ENCODE measurements around the gene NREP. TPM values are rescaled to one million over a fixed set of nuclear protein-coding genes. Genes with fewer than 3 reads are reported as not detected.

Gene NREP
- total RNA-seq, 1 donor from 2014 or later = 179 TPM

- H3K9ac ChIP-seq (ENCODE audit: low read depth in 1 of 3, low read length in 3 of 3) = no peak overlapping the region
- H3K4me1 ChIP-seq (ENCODE audit: control insufficient read depth in 3 of 3, insufficient read depth in 3 of 3, low read length in 3 of 3) = peaks cover 43 to 57% (median 49%) of the 10 kb centered on the region in 3 donors
- no peak overlapping the region for H3K4me3 ChIP-seq (ENCODE audit: low read length in 3 of 3)
- no peaks in the 10 kb centered on the region for H3K27me3 ChIP-seq (ENCODE audit: control insufficient read depth in 3 of 3, insufficient read depth in 3 of 3, low read length in 3 of 3)
- no peaks in the 10 kb centered on the region for H3K9me3 ChIP-seq (ENCODE audit: control insufficient read depth in 3 of 3, low read length in 3 of 3)
- H3K36me3 ChIP-seq (ENCODE audit: control insufficient read depth in 3 of 3, insufficient read depth in 3 of 3, low read length in 3 of 3) = no peaks in the 10 kb centered on the region
- H3K27ac ChIP-seq (ENCODE audit: low read depth, low read length) = no peak overlapping the region
Observed at GRCh38 chr5:111741278-111741677, 15.7 kb downstream of the NREP start.

- Histone ChIP-seq H3K27ac (ENCODE audit: low read depth, low read length) (no peak overlapping the region), H3K9ac (ENCODE audit: low read depth in 1 of 3, low read length in 3 of 3) (no peak overlapping the region), H3K36me3 (ENCODE audit: control insufficient read depth in 3 of 3, insufficient read depth in 3 of 3, low read length in 3 of 3) (no peaks in the 10 kb centered on the region), H3K4me1 (ENCODE audit: control insufficient read depth in 3 of 3, insufficient read depth in 3 of 3, low read length in 3 of 3) (peaks cover 49 to 66% (median 56%) of the 10 kb centered on the region in 3 donors), H3K9me3 (ENCODE audit: control insufficient read depth in 3 of 3, low read length in 3 of 3) (no peaks in the 10 kb centered on the region), H3K27me3 (ENCODE audit: control insufficient read depth in 3 of 3, insufficient read depth in 3 of 3, low read length in 3 of 3) (no peaks in the 10 kb centered on the region), H3K4me3 (ENCODE audit: low read length in 3 of 3) (no peak overlapping the region)
Observed at GRCh38 chr5:111739416-111739815, 17.6 kb downstream of the NREP start.

- Histone ChIP-seq H3K36me3 (ENCODE audit: control insufficient read depth in 3 of 3, insufficient read depth in 3 of 3, low read length in 3 of 3) (peaks cover 0 to 10% (median 6%) of the 10 kb centered on the region in 3 donors), H3K27ac (ENCODE audit: low read depth, low read length) (peak overlapping the region; percentile 9), H3K4me3 (ENCODE audit: low read length in 3 of 3) (no peak overlapping the region), H3K4me1 (ENCODE audit: control insufficient read depth in 3 of 3, insufficient read depth in 3 of 3, low read length in 3 of 3) (peaks cover 44 to 61% (median 56%) of the 10 kb centered on the region in 3 donors), H3K9me3 (ENCODE audit: control insufficient read depth in 3 of 3, low read length in 3 of 3) (no peaks in the 10 kb centered on the region), H3K9ac (ENCODE audit: low read depth in 1 of 3, low read length in 3 of 3) (no peak overlapping the region), H3K27me3 (ENCODE audit: control insufficient read depth in 3 of 3, insufficient read depth in 3 of 3, low read length in 3 of 3) (no peaks in the 10 kb centered on the region)
Observed at GRCh38 chr5:111738118-111738517, 18.9 kb downstream of the NREP start.

GRCh38 chr5:111737716-111738115, 19.3 kb downstream of the NREP start:
- Histone ChIP-seq H3K9me3 (ENCODE audit: control insufficient read depth in 3 of 3, low read length in 3 of 3) (no peaks in the 10 kb centered on the region), H3K27ac (ENCODE audit: low read depth, low read length) (peak overlapping the region; percentile 9), H3K36me3 (ENCODE audit: control insufficient read depth in 3 of 3, insufficient read depth in 3 of 3, low read length in 3 of 3) (peaks cover 0 to 12% (median 6%) of the 10 kb centered on the region in 3 donors), H3K4me3 (ENCODE audit: low read length in 3 of 3) (no peak overlapping the region), H3K27me3 (ENCODE audit: control insufficient read depth in 3 of 3, insufficient read depth in 3 of 3, low read length in 3 of 3) (no peaks in the 10 kb centered on the region), H3K9ac (ENCODE audit: low read depth in 1 of 3, low read length in 3 of 3) (no peak overlapping the region), H3K4me1 (ENCODE audit: control insufficient read depth in 3 of 3, insufficient read depth in 3 of 3, low read length in 3 of 3) (peaks cover 40 to 58% (median 54%) of the 10 kb centered on the region in 3 donors)

- no peaks in the 10 kb centered on the region for H3K27me3 ChIP-seq (ENCODE audit: control insufficient read depth in 3 of 3, insufficient read depth in 3 of 3, low read length in 3 of 3)
- peak overlapping the region; percentile 56 for H3K27ac ChIP-seq (ENCODE audit: low read depth, low read length)
- H3K9me3 ChIP-seq (ENCODE audit: control insufficient read depth in 3 of 3, low read length in 3 of 3) = no peaks in the 10 kb centered on the region
- H3K4me1 ChIP-seq (ENCODE audit: control insufficient read depth in 3 of 3, insufficient read depth in 3 of 3, low read length in 3 of 3) = peaks cover 29 to 45% (median 38%) of the 10 kb centered on the region in 3 donors
- no peak overlapping the region for H3K9ac ChIP-seq (ENCODE audit: low read depth in 1 of 3, low read length in 3 of 3)
- H3K36me3 ChIP-seq (ENCODE audit: control insufficient read depth in 3 of 3, insufficient read depth in 3 of 3, low read length in 3 of 3) = peaks cover 0 to 19% (median 14%) of the 10 kb centered on the region in 3 donors
- peak overlapping the region in 1 of 3 donors; percentile 11 for H3K4me3 ChIP-seq (ENCODE audit: low read length in 3 of 3)
Observed at GRCh38 chr5:111735583-111736270, 21.3 kb downstream of the NREP start.

- H3K4me1 ChIP-seq (ENCODE audit: control insufficient read depth in 3 of 3, insufficient read depth in 3 of 3, low read length in 3 of 3) = peaks cover 29 to 45% (median 38%) of the 10 kb centered on the region in 3 donors
Observed at GRCh38 chr5:111734597-111734996, 22.4 kb downstream of the NREP start.

GRCh38 chr5:111734013-111734412, 23.0 kb downstream of the NREP start:
- Histone ChIP-seq H3K4me3 (ENCODE audit: low read length in 3 of 3) (no peak overlapping the region), H3K27me3 (ENCODE audit: control insufficient read depth in 3 of 3, insufficient read depth in 3 of 3, low read length in 3 of 3) (no peaks in the 10 kb centered on the region), H3K9ac (ENCODE audit: low read depth in 1 of 3, low read length in 3 of 3) (no peak overlapping the region), H3K4me1 (ENCODE audit: control insufficient read depth in 3 of 3, insufficient read depth in 3 of 3, low read length in 3 of 3) (peaks cover 24 to 40% (median 33%) of the 10 kb centered on the region in 3 donors), H3K27ac (ENCODE audit: low read depth, low read length) (no peak overlapping the region), H3K36me3 (ENCODE audit: control insufficient read depth in 3 of 3, insufficient read depth in 3 of 3, low read length in 3 of 3) (peaks cover 0 to 24% (median 15%) of the 10 kb centered on the region in 3 donors), H3K9me3 (ENCODE audit: control insufficient read depth in 3 of 3, low read length in 3 of 3) (no peaks in the 10 kb centered on the region)

More at GRCh38 chr5:111734597-111734996, 22.4 kb downstream of the NREP start:
- no peak overlapping the region for H3K4me3 ChIP-seq (ENCODE audit: low read length in 3 of 3)
- peaks cover 0 to 22% (median 15%) of the 10 kb centered on the region in 3 donors for H3K36me3 ChIP-seq (ENCODE audit: control insufficient read depth in 3 of 3, insufficient read depth in 3 of 3, low read length in 3 of 3)
- no peaks in the 10 kb centered on the region for H3K9me3 ChIP-seq (ENCODE audit: control insufficient read depth in 3 of 3, low read length in 3 of 3)
- no peaks in the 10 kb centered on the region for H3K27me3 ChIP-seq (ENCODE audit: control insufficient read depth in 3 of 3, insufficient read depth in 3 of 3, low read length in 3 of 3)
- H3K9ac ChIP-seq (ENCODE audit: low read depth in 1 of 3, low read length in 3 of 3) = no peak overlapping the region
- no peak overlapping the region for H3K27ac ChIP-seq (ENCODE audit: low read depth, low read length)

- Histone ChIP-seq H3K36me3 (ENCODE audit: control insufficient read depth in 3 of 3, insufficient read depth in 3 of 3, low read length in 3 of 3) (peaks cover 0 to 28% (median 15%) of the 10 kb centered on the region in 3 donors), H3K4me1 (ENCODE audit: control insufficient read depth in 3 of 3, insufficient read depth in 3 of 3, low read length in 3 of 3) (peaks cover 21 to 38% (median 29%) of the 10 kb centered on the region in 3 donors), H3K9ac (ENCODE audit: low read depth in 1 of 3, low read length in 3 of 3) (no peak overlapping the region), H3K4me3 (ENCODE audit: low read length in 3 of 3) (no peak overlapping the region), H3K27me3 (ENCODE audit: control insufficient read depth in 3 of 3, insufficient read depth in 3 of 3, low read length in 3 of 3) (no peaks in the 10 kb centered on the region), H3K27ac (ENCODE audit: low read depth, low read length) (no peak overlapping the region), H3K9me3 (ENCODE audit: control insufficient read depth in 3 of 3, low read length in 3 of 3) (no peaks in the 10 kb centered on the region)
Observed at GRCh38 chr5:111733571-111733970, 23.4 kb downstream of the NREP start.

GRCh38 chr5:111731638-111732037, 25.4 kb downstream of the NREP start:
- H3K4me3 ChIP-seq (ENCODE audit: low read length in 3 of 3) = no peak overlapping the region
- no peak overlapping the region for H3K9ac ChIP-seq (ENCODE audit: low read depth in 1 of 3, low read length in 3 of 3)
- peaks cover 14 to 26% (median 15%) of the 10 kb centered on the region in 3 donors for H3K4me1 ChIP-seq (ENCODE audit: control insufficient read depth in 3 of 3, insufficient read depth in 3 of 3, low read length in 3 of 3)
- peaks cover 6 to 40% (median 15%) of the 10 kb centered on the region in 3 donors for H3K36me3 ChIP-seq (ENCODE audit: control insufficient read depth in 3 of 3, insufficient read depth in 3 of 3, low read length in 3 of 3)
- H3K27me3 ChIP-seq (ENCODE audit: control insufficient read depth in 3 of 3, insufficient read depth in 3 of 3, low read length in 3 of 3) = no peaks in the 10 kb centered on the region
- H3K27ac ChIP-seq (ENCODE audit: low read depth, low read length) = no peak overlapping the region
- H3K9me3 ChIP-seq (ENCODE audit: control insufficient read depth in 3 of 3, low read length in 3 of 3) = no peaks in the 10 kb centered on the region

GRCh38 chr5:111730659-111731382, 26.2 kb downstream of the NREP start:
- peaks cover 8 to 42% (median 15%) of the 10 kb centered on the region in 3 donors for H3K36me3 ChIP-seq (ENCODE audit: control insufficient read depth in 3 of 3, insufficient read depth in 3 of 3, low read length in 3 of 3)
- H3K4me1 ChIP-seq (ENCODE audit: control insufficient read depth in 3 of 3, insufficient read depth in 3 of 3, low read length in 3 of 3) = peaks cover 10 to 18% (median 10%) of the 10 kb centered on the region in 3 donors

More at GRCh38 chr5:111730659-111731382, 26.2 kb downstream of the NREP start:
- Histone ChIP-seq H3K27me3 (ENCODE audit: control insufficient read depth in 3 of 3, insufficient read depth in 3 of 3, low read length in 3 of 3) (no peaks in the 10 kb centered on the region), H3K27ac (ENCODE audit: low read depth, low read length) (no peak overlapping the region), H3K9ac (ENCODE audit: low read depth in 1 of 3, low read length in 3 of 3) (no peak overlapping the region), H3K9me3 (ENCODE audit: control insufficient read depth in 3 of 3, low read length in 3 of 3) (no peaks in the 10 kb centered on the region), H3K4me3 (ENCODE audit: low read length in 3 of 3) (no peak overlapping the region)
